NCI-H524 treated with DMSO at 0.1 percent for 48 hours (cell line): ENCODE results near the gene NFX1.
A peak's percentile ranks its signal among the peaks of the same experiment; 100 is the strongest.

ENCODE experiments used
- DNase-seq: peaks from one replicate; lab custom pipeline; 2025; lab: John Stamatoyannopoulos, UW

Gene NFX1

DNA sequence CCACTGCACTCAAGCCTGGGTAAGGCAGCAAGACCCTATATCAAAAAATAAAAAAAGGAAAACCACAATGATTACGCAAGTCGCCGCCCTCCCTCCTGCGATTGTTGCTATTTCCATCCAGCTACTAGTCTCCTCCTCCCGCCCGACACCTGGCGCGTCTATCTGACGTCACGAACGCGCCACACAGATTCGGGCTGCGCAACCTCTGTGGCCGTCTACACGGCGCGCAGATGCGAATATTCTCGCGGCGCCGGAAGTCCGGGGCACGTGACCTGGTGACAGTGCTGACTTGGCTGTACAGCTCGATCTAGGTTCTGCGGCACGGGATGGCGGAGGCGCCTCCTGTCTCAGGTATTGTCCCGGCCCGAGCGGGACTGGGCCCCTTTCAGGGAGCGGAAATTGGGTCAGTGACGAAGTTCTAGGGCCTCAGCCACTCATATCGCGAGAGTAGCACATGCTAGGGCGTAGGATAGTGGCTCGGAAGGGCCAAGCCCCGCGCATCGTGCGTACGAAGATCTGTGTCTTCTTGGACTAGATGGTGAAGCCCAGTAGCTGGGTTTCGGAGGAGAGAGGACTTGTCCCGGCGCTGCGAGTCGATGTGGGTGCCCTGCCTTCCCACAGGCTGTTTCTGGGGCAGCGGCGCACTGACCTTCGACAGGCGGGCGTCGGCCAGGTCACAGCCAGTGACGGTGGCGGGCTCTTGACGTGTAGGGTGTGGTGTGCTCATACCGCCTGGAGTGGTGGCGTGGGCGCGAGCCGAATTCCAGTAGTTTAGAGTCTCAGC is at the start of gene NFX1:
Gene NFX1, plus strand, starts transcription at position 270 of the 784 bp plus-strand sequence. Its CDS starts 57 bp downstream, at position 327.
- peak; percentile 68 for DNase-seq

- DNase-seq: no peak
These were observed 49.0 kb upstream of the NFX1 start for GRCh38 chr9:33241298-33241697.

DNA sequence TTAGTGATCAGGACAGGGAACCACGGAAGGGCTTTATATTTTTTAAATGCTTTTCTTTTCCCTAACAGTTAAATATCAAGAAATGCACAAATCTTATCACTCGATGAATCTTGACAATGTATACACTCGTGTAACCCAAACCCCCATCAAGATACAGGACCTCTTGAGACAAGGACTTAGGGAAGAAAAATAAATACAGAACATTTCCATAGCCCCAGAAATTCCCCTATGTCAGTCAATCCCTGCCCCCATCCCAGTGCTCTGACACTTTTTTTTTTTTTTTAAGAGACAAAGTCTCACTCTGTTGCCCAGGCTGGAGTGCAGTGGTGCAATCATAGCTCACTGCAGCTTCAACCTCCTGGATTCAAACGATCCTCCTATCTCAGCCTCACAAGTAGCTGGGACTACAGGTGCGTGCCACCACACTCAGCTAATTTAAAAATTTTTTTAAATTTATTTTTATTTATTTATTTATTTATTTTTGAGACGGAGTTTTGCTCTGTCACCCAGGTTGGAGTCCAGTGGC is 47.6 kb upstream of the NFX1 start:
- no peak for DNase-seq

- DNase-seq: no peak
These were observed 46.1 kb upstream of the NFX1 start for GRCh38 chr9:33244137-33244784.

- DNase-seq: no peak
These were observed 45.0 kb upstream of the NFX1 start for GRCh38 chr9:33245341-33245740.

- DNase-seq: no peak
These were observed 44.0 kb upstream of the NFX1 start for GRCh38 chr9:33246269-33246860.

GRCh38 chr9:33248606-33249005 is 41.7 kb upstream of the NFX1 start:
- no peak for DNase-seq

DNA sequence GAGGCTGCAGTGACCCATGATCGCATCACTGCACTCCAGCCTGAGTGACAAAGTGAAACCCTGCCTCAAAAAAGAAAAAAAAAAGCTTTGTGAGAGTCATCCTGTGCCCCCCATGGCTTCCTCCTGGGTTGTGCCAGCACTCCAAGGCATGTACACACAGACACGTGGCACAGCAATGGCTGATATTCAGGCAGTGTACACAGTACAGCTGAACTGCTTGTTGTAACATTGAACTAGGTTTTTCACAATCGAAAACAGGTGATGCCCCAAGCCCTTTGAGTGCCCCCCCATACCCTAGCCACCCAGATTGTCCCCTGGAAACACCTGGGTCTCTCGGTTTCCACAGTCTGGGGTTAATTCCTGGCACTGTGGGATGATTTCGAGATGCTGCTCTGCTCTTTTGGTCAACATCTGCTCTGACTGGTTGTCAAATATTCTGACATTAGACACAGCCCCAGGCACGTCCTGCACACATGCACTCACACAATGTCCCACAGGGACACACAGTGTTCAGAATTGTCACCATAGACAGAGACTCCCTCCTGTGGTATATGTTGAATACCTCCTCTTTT is 41.1 kb upstream of the NFX1 start:
- no peak for DNase-seq

DNA sequence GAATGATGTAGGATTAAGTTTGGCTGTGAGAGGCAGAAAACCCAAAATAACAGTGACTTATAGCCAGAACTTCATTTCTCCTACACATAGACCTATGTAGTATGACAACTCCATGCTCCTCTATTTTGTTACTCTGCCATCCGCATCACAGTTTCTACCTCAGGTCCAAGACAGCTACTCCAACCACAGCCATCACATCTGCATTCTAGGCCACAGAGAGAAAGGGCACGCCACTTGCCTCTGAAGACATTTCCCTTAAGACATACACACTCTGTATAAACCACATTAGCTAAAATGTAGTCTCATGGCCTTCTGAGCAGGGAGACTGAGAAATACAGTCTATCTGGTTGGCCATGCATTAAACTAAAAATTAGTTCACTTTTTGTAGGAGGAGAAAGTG is 40.3 kb upstream of the NFX1 start:
- DNase-seq: no peak

DNA sequence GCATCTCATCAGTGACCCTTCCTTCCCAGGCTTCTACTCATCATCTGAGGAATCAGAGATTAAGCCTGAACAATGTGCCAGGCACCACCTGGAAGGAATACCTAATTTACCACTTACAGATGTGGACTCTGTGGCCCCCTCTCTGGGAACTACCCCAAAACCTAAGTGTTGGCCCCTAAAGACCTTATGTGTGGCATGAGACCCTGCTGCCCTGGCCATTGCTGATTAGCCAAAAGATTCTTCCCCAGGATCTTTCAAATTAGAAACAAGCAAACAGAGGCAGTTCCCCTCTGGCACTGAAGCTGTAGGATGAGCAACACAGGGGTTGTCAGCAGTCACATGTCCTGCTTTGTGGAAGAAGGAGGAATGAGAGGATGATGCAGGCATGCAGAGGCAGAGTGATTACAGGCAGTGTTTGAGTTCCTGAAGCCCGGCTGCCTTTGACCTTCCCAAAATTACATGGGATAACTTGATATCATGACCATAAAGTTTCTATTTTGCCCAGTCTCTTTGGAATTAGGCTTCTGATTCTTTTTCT is 39.8 kb upstream of the NFX1 start:
- DNase-seq: no peak

GRCh38 chr9:33254211-33254610 is 36.1 kb upstream of the NFX1 start:
- DNase-seq: no peak

GRCh38 chr9:33255014-33255413 is 35.3 kb upstream of the NFX1 start:
- no peak for DNase-seq

- DNase-seq: no peak
These were observed 34.8 kb upstream of the NFX1 start for GRCh38 chr9:33255471-33255870.

GRCh38 chr9:33256236-33256635 is 34.1 kb upstream of the NFX1 start:
- DNase-seq: no peak

DNA sequence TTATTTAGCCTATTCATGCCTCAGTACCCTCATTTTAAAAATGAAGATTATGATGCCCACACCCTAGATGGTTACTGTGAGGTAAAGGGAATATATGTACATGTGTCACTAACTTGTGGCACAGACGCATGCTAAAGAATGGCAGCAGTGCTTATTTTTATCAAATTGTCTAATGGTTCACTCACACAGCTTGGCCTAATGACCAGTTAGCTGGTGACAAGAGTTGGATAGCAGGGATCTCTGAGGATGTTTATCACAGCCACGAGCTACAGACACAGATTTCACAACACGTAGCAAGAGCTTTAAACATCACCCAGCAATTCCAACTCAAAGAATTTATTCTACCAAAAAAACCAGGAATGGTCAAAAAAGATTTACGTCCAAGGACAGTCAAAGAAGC is 33.0 kb upstream of the NFX1 start:
- no peak for DNase-seq

DNA sequence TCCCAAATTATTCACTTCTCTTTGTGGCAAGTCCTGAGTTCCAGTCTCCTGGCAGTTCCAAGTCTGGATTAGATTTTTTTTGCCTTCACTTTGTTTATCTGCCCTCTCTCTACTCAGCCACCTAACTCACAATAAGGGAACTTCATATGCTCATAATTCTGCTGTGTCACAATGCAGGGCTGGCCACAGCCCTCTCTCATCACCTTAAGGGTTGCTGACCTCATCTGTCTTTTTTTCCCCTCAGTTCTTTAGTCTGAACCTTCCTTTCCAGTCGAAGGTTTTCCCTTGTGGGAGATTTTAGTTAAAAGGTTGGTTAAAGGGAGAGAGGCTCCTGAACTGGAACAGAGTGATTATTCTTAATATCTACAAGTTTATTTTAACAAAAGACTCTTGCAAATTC is 29.9 kb upstream of the NFX1 start:
- DNase-seq: no peak

DNA sequence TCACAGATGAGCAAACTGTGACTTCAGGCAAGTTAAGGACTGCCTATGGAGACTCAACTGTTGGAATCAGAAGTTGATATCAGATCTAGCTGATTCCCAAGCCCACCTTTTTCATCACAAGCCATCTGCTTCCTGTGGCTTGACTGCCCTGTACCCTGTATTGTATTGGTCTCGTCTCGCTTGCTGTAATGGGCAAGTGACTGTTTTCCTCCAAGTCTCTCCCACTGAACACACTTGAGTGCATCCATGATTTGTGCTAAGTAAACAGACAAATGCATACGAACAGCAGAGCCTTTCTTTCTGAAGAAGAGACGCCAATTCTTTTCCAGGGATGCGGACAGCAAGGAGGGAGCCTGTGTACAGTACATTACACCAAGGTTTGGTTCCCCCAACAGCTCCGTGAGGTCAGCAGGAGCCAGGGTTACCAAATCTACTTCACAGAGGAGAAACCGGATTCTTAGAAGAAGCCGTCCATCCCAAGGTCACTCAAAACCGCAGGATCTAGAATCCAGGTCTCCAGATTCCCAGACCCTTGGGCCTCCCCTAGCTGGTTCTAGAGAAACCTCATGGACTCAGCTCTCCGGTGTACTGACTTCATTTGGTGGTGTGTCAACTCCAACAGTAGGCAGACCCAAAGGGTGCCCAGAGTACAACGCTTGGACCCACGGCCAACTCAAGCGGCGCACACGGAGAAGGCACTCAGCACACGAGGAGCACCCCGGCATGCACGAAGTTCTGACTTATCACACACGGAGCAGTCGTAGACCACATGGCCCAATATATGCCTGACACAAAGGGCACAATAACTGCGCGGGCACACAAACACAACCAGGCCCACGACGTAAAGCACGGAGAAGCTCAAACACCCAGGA is 26.9 kb upstream of the NFX1 start:
- no peak for DNase-seq

- no peak for DNase-seq
These were observed 26.3 kb upstream of the NFX1 start for GRCh38 chr9:33264003-33264472.

DNA sequence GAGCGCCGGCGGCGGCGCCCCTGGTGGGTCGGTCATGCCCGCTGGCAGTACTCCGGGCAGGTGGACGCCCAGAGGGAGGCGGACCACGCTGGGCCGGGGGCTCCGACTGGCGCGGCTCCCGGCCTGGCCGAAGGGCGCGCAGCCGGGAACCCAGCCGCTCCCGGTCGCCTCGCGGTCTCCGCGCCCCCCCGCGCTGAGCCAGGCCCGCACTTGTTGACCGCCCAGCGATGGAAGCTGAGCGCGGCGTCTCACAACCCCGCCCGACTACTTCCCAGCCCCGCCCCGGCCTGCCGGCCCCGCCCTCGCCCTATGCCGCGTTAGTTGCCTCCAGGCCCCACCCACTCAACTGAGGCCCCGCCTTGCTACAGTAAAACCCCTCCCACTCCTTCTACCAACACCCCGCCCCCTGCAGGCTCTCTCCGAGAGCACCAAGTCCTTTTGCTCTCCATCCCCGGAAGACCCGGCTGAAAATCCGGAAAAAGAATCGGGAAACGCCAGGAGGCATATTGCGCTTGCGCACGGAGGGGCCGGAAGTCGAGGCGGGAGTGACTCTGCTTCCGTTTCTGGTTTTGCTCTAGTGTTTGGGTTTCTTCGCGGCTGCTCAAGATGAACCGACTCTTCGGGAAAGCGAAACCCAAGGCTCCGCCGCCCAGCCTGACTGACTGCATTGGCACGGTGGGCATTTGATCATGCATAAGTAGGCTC is 25.7 kb upstream of the NFX1 start, which contains the start of the genes BAG1 and CHMP5:
Gene BAG1, minus strand, starts transcription at position 236 of the 705 bp plus-strand sequence.
Gene CHMP5, plus strand, starts transcription at position 577 of the 705 bp plus-strand sequence. Its CDS starts 30 bp downstream, at position 607.
- DNase-seq: peak; percentile 95

DNA sequence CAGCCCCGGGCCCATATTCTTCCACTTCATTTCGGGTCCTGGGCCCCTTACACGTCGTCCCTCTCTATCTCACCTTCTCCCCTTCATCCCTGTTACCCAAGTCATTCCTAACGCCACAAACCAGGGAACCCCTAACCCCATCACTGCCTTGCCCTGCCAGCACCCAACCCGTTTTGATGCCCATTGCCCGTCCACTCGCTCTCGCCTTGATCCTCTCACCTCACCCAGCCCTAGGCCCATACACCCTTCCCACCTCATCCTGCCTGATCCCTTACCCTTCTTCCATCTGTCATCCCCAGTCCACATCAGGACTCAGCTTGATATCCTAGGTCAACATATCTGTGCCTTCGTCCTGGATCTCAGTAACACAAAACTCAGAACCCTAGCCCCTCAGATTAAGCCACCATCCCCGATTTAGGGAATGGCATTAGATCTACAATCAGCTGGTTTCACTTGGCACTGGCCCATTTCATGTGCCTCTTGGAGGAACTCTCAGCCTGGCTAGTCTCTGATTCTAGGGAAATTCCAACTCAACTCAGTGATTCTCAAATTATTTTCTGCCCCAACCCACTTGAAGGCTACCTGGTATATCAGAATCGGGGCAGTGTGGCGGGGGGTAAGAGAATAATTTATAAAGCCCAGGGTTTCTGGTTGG is 25.0 kb upstream of the NFX1 start:
- no peak for DNase-seq
